ENCODE measurements around the gene CDC7.

Gene CDC7

GRCh38 chr1:91559838-91560565 is 59.4 kb downstream of the CDC7 start:
- DNase-seq: no peak
- no peak overlapping the region for H3K4me3 ChIP-seq (ENCODE audit: low read length)
- H2AFZ ChIP-seq (ENCODE audit: low read length): no peak overlapping the region
- no peaks in the 10 kb centered on the region for H3K27me3 ChIP-seq (replicated peaks; ENCODE audit: insufficient read depth, low read length)
- H3K4me1 ChIP-seq (ENCODE audit: low read length): no peaks in the 10 kb centered on the region
- H3K9ac ChIP-seq (ENCODE audit: low read length): no peak overlapping the region
- H3K27ac ChIP-seq (ENCODE audit: low read length): no peak overlapping the region
- H3K9me3 ChIP-seq (replicated peaks; ENCODE audit: insufficient read depth, low read length): no peaks in the 10 kb centered on the region
- H3K36me3 ChIP-seq (replicated peaks; ENCODE audit: insufficient read depth, low read length): no peaks in the 10 kb centered on the region
- H3K79me2 ChIP-seq (ENCODE audit: low read length): no peaks in the 10 kb centered on the region
- H3F3A ChIP-seq (ENCODE audit: insufficient read depth, low read length): no peaks in the 10 kb centered on the region
- TF ChIP-seq EZH2 (optimal IDR thresholded peaks at IDR 0.05; ENCODE audit: low read depth, low read length) (no peak), CTCF (IDR thresholded peaks at IDR 0.05; ENCODE audit: low read length) (no peak), EZH2phosphoT487 (IDR thresholded peaks at IDR 0.05; ENCODE audit: low read length) (no peak)
- H3K4me2 ChIP-seq (ENCODE audit: low read depth, low read length): no peak overlapping the region
- H3K9me2 ChIP-seq (replicated peaks; ENCODE audit: insufficient read depth, low read length): no peaks in the 10 kb centered on the region
- H4K20me1 ChIP-seq (ENCODE audit: insufficient read depth, low read length): no peaks in the 10 kb centered on the region

GRCh38 chr1:91564888-91565701 is 64.4 kb downstream of the CDC7 start:
- Histone ChIP-seq H3K79me2 (ENCODE audit: low read length) (no peaks in the 10 kb centered on the region), H3K9ac (ENCODE audit: low read length) (no peak overlapping the region), H3K4me3 (ENCODE audit: low read length) (no peak overlapping the region), H3K4me1 (ENCODE audit: low read length) (no peaks in the 10 kb centered on the region), H3K9me2 (replicated peaks; ENCODE audit: insufficient read depth, low read length) (no peaks in the 10 kb centered on the region), H2AFZ (ENCODE audit: low read length) (no peak overlapping the region), H3K27me3 (replicated peaks; ENCODE audit: insufficient read depth, low read length) (no peaks in the 10 kb centered on the region), H3K9me3 (replicated peaks; ENCODE audit: insufficient read depth, low read length) (no peaks in the 10 kb centered on the region), H3F3A (ENCODE audit: insufficient read depth, low read length) (no peaks in the 10 kb centered on the region), H4K20me1 (ENCODE audit: insufficient read depth, low read length) (no peaks in the 10 kb centered on the region), H3K27ac (ENCODE audit: low read length) (no peak overlapping the region), H3K36me3 (replicated peaks; ENCODE audit: insufficient read depth, low read length) (no peaks in the 10 kb centered on the region), H3K4me2 (ENCODE audit: low read depth, low read length) (no peak overlapping the region)
- TF ChIP-seq EZH2phosphoT487 (IDR thresholded peaks at IDR 0.05; ENCODE audit: low read length) (no peak), EZH2 (optimal IDR thresholded peaks at IDR 0.05; ENCODE audit: low read depth, low read length) (no peak)
- DNase-seq: no peak

GRCh38 chr1:91567583-91567982 is 66.9 kb downstream of the CDC7 start:
- Histone ChIP-seq H3K9ac (ENCODE audit: low read length) (no peak overlapping the region), H3K27ac (ENCODE audit: low read length) (no peak overlapping the region), H3K27me3 (replicated peaks; ENCODE audit: insufficient read depth, low read length) (no peaks in the 10 kb centered on the region), H3F3A (ENCODE audit: insufficient read depth, low read length) (no peaks in the 10 kb centered on the region), H3K36me3 (replicated peaks; ENCODE audit: insufficient read depth, low read length) (no peaks in the 10 kb centered on the region), H3K4me3 (ENCODE audit: low read length) (no peak overlapping the region), H3K9me2 (replicated peaks; ENCODE audit: insufficient read depth, low read length) (no peaks in the 10 kb centered on the region), H3K4me2 (ENCODE audit: low read depth, low read length) (no peak overlapping the region), H4K20me1 (ENCODE audit: insufficient read depth, low read length) (no peaks in the 10 kb centered on the region), H3K79me2 (ENCODE audit: low read length) (no peaks in the 10 kb centered on the region), H3K9me3 (replicated peaks; ENCODE audit: insufficient read depth, low read length) (no peaks in the 10 kb centered on the region), H3K4me1 (ENCODE audit: low read length) (peaks cover 10% of the 10 kb centered on the region; the same call in 1 of the 2 replicates), H2AFZ (ENCODE audit: low read length) (no peak overlapping the region)
- DNase-seq: no peak
- TF ChIP-seq EZH2 (optimal IDR thresholded peaks at IDR 0.05; ENCODE audit: low read depth, low read length): no peak
- TF ChIP-seq EZH2phosphoT487 (IDR thresholded peaks at IDR 0.05; ENCODE audit: low read length): no peak
- TF ChIP-seq CTCF (IDR thresholded peaks at IDR 0.05; ENCODE audit: low read length): no peak
